Measurements from ENCODE around the gene ILF3. TPM values are rescaled to one million over a fixed set of nuclear protein-coding genes. Genes with fewer than 3 reads are reported as not detected.

The ILF3 gene
- total and polyA plus RNA-seq, 11 donors, result 45.7 to 140 (median 110) TPM

DNA sequence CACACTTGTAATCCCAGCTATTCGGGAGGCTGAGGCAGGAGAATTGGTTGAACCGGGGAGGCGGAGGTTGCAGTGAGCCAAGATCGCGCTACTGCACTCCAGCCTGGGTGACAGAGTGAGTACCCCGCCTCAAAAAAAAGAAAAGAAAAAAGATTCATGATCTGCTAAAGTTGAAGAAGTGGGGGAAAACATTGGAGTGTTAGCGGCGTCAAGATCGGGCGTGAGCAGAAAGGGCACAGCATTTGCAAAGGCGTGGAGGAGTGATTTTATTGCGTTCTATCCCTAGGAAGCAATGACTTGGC is 62.9 kb downstream of the ILF3 start:
- H3K27me3 ChIP-seq, result no peaks in the 10 kb centered on the region
- H3K36me3 ChIP-seq, result peaks cover 0 to 23% (median 14%) of the 10 kb centered on the region in 9 donors
- DNase-seq, result no peak
- 25 to 30% (median 28%) methylated on average over 12 of the region's 12 CpGs for WGBS, 4 donors
- intact Hi-C loops (cut with DNase I), result loop anchor here (1.0 to 10.0 kb wide), 12 partner anchors 35 to 153 kb away; partner anchors contain the start of gene TMED1 (in 1 of the 10)
- peak overlapping the region in 10 of 12 donors; percentile 40 to 71 (median 62) for H3K27ac ChIP-seq
- H3K4me3 ChIP-seq, result peak overlapping the region in 9 of 12 donors; percentile 21 to 43 (median 29)
- no peaks in the 10 kb centered on the region for H3K9me3 ChIP-seq
- no peak for TF ChIP-seq POLR2A (IDR thresholded peaks at IDR 0.05)
- TF ChIP-seq, protein P1, sequence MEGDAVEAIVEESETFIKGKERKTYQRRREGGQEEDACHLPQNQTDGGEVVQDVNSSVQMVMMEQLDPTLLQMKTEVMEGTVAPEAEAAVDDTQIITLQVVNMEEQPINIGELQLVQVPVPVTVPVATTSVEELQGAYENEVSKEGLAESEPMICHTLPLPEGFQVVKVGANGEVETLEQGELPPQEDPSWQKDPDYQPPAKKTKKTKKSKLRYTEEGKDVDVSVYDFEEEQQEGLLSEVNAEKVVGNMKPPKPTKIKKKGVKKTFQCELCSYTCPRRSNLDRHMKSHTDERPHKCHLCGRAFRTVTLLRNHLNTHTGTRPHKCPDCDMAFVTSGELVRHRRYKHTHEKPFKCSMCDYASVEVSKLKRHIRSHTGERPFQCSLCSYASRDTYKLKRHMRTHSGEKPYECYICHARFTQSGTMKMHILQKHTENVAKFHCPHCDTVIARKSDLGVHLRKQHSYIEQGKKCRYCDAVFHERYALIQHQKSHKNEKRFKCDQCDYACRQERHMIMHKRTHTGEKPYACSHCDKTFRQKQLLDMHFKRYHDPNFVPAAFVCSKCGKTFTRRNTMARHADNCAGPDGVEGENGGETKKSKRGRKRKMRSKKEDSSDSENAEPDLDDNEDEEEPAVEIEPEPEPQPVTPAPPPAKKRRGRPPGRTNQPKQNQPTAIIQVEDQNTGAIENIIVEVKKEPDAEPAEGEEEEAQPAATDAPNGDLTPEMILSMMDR (IDR thresholded peaks at IDR 0.05), result no peak
- H3K4me1 ChIP-seq, result peaks cover 8 to 39% (median 27%) of the 10 kb centered on the region in 12 donors
- no peak for ATAC-seq

DNA sequence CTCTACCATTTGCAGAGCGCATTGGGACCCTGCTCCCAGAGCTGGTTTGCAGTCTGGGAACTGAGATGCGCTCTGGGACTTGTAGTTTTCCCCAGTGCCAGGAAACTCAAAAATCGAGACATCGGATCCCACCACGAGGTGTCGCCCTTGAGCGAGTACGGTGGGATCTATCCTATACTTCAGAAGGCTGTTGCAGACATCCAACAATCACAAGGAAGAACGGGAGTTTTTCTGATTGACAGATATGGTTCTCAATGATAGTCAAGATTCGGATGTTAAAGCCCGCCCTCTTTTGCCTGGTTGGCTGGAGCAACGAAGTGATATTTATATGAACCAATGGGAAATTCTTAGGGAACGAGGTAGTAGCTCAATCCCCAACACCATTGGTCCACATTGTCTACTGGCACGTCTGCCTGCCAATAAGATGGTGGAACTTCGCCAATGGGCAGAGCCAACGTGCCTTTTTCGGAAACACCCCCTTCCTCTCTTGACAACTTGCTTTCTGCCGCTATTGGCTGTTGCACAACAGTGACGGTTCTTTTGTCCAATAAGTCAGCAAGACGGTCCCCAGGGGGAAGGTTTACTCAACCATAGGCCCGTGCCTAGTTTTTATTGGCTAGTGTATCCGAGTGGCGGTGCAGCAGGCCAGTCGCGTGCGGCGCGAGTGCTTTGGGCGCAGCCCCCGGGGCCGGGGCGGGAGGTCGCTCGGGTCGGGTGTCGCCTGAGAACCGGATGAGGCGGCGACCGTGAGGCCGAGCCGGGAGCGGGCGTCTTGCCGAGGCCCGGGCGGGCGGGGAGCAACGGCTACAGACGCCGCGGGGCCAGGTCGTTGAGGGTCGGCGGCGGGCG is 63.4 kb downstream of the ILF3 start, which contains the start of gene DNM2:
TSS of gene DNM2 (plus strand) at position 724 of the 849 bp plus-strand sequence. CDS start 164 bp downstream, outside the sequence.
- WGBS, 4 donors, result 0% methylated on average over 29 to 57 of the region's 57 CpGs
- H3K27ac ChIP-seq, result peak within 1 kb of the TSS; percentile 78 to 100 (median 98)
- peak; percentile 91 to 95 (median 94) for ATAC-seq
- no peaks in the 10 kb centered on the region for H3K27me3 ChIP-seq
- peak; percentile 66 to 89 for TF ChIP-seq POLR2A (IDR thresholded peaks at IDR 0.05)
- TF ChIP-seq, protein P1 (IDR thresholded peaks at IDR 0.05), result peak; percentile 77 to 96 (median 86)
- peak within 1 kb of the TSS; percentile 91 to 100 (median 98) for H3K4me3 ChIP-seq
- peak; percentile 99 for DNase-seq
- intact Hi-C loops (cut with DNase I), result loop anchor here (1.0 to 10.0 kb wide), 12 partner anchors 35 to 153 kb away; partner anchors contain the start of gene TMED1 (in 1 of the 10)
- H3K36me3 ChIP-seq, result peaks cover 0 to 23% (median 10%) of the 10 kb centered on the region in 9 donors
- H3K4me1 ChIP-seq, result peaks cover 8 to 45% (median 27%) of the 10 kb centered on the region in 12 donors
- H3K9me3 ChIP-seq, result no peaks in the 10 kb centered on the region

DNA sequence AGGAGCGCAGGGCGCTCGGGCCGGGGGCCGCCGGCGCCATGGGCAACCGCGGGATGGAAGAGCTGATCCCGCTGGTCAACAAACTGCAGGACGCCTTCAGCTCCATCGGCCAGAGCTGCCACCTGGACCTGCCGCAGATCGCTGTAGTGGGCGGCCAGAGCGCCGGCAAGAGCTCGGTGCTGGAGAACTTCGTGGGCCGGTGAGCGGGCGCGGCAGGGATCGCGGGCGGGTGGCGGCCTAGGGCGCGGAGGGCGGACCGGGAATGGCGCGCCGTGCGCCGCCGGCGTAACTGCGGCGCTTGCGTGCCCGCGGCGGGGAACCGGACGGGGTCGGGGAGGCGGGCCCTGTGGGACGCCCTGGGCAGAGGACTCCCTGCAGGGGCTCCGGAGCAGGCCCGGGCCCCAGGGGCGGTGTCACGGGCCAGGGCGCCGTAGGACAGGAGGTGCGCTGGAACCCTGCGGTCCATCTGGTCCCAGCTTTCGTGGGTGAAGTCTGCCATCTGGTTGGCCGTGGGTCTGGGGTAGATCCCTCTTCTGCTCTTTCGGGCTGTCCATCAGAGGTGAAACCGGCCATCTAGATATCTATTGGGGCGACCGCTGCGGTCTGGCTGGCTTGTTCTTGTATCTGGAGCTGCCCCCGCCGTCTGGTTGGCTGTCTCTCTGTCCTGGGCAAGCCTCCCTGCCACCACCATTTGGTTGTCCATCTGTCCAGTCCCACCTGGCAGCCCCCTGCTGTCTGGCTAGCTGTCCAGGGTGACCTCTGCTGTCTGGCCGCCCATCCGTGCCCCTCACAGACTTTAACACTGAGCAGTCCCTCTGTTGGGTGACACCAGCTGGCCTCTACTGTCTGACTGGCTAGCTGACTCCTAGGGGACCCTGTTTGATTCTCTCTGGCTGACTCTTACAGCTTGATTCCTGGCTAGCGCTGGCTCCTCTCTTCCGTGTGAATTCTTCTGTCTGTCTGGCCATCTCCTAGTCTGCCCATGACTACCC is 64.4 kb downstream of the ILF3 start:
- Histone ChIP-seq H3K4me3 (peak overlapping the region; percentile 91 to 100 (median 98)), H3K36me3 (peaks cover 0 to 15% (median 4%) of the 10 kb centered on the region in 9 donors), H3K9me3 (no peaks in the 10 kb centered on the region), H3K27me3 (no peaks in the 10 kb centered on the region), H3K4me1 (peaks cover 8 to 48% (median 27%) of the 10 kb centered on the region in 12 donors), H3K27ac (peak overlapping the region; percentile 78 to 100 (median 98))
- DNase-seq (peak; percentile 39 to 80 (median 51)), ATAC-seq (peak in 2 of 4 donors; percentile 38 to 42)
- intact Hi-C loops (cut with DNase I), result loop anchor here in 9 of 10 donors (1.0 to 10.0 kb wide), 7 partner anchors 34 to 149 kb away; no protein-coding TSS in a partner anchor
- TF ChIP-seq, protein P1 (IDR thresholded peaks at IDR 0.05), result no peak
- no peak for TF ChIP-seq POLR2A (IDR thresholded peaks at IDR 0.05)
- 1% methylated on average over 24 to 70 of the region's 70 CpGs for WGBS, 4 donors
